Colonic mucosa (tissue), 4 donors: Measurements from ENCODE around the gene GAS6. TPM values are rescaled to one million over a fixed set of nuclear protein-coding genes. Genes with fewer than 3 reads are reported as not detected.
A peak's percentile ranks its signal among the peaks of the same experiment; 100 is the strongest.

Experiments used
- DNase-seq: peaks from one replicate; pipeline ENCODE4 v3.0.0-alpha.2; 2020
- H3K27ac ChIP-seq: fragments of 200-600 bp; one replicate; pipeline ENCODE4 v1.8.0; 2021
- H3K27me3 ChIP-seq: fragments of 200-600 bp; one replicate; pipeline ENCODE4 v1.8.0; 2021
- H3K36me3 ChIP-seq: fragments of 200-600 bp; one replicate; pipeline ENCODE4 v1.8.0; 2021
- H3K4me1 ChIP-seq: fragments of 200-600 bp; one replicate; pipeline ENCODE4 v1.8.0; 2021; ENCODE audit warnings: mild to moderate bottlenecking
- H3K4me3 ChIP-seq: fragments of 200-600 bp; one replicate; pipeline ENCODE4 v1.8.0; 2021
- H3K9ac ChIP-seq, 2 donors: one replicate each; pipeline ENCODE4 v1.7.0; 2013; ENCODE audit warnings: control low read depth in 2 of 2, low read depth in 2 of 2, low read length in 2 of 2
- H3K9me3 ChIP-seq: fragments of 200-600 bp; one replicate; pipeline ENCODE4 v1.8.0; 2021
- CTCF ChIP-seq: fragments of 200-600 bp; IDR thresholded peaks from one replicate; pipeline ENCODE4 v1.8.0; 2022; ENCODE audit warnings: antibody characterized with exemption, mild to moderate bottlenecking
- intact Hi-C: fragments of 100-400 bp; cut with DNase I; formaldehyde crosslinking; loops from one replicate; pipeline ENCODE4 v1.14.1; 2022
- total RNA-seq, 2 donors: library from RNA; stranded (reverse); fragmentation: NEBNext Ultra II Directional in 1 of 2; extraction: Animal tissue kit (Norgen Biotek cat#: 25700) in 1 of 2; gene quantifications; one replicate each; pipeline ENCODE4 v1.2.1, GENCODE V29; 2021
- donor health status: healthy.
- donor health status: DM: no; HTN: no; CAD: no.
- donor health status: DM: no; HTN: no; CAD: no.

The GAS6 gene
- total RNA-seq, 2 donors from 2014 or later: 118 to 121 TPM

- Histone ChIP-seq H3K9me3 (no peaks in the 10 kb centered on the region), H3K36me3 (no peaks in the 10 kb centered on the region), H3K27me3 (no peaks in the 10 kb centered on the region), H3K4me1 (no peaks in the 10 kb centered on the region), H3K4me3 (no peak overlapping the region), H3K9ac (no peak overlapping the region), H3K27ac (no peak overlapping the region)
- intact Hi-C loops: no loop called here
- no peak for DNase-seq
- TF ChIP-seq CTCF: no peak
Observed at GRCh38 chr13:113902481-113902880, 38.6 kb upstream of the GAS6 start.

GRCh38 chr13:113901642-113902041 lies 37.8 kb upstream of the GAS6 start:
- Histone ChIP-seq H3K27ac (no peak overlapping the region), H3K9ac (no peak overlapping the region), H3K9me3 (no peaks in the 10 kb centered on the region), H3K4me1 (no peaks in the 10 kb centered on the region), H3K27me3 (no peaks in the 10 kb centered on the region), H3K36me3 (no peaks in the 10 kb centered on the region), H3K4me3 (no peak overlapping the region)
- DNase-seq: peak; percentile 10
- intact Hi-C loops: no loop called here
- no peak for TF ChIP-seq CTCF

GRCh38 chr13:113901231-113901630 lies 37.4 kb upstream of the GAS6 start:
- peak; percentile 10 for DNase-seq
- Histone ChIP-seq H3K27ac (no peak overlapping the region), H3K27me3 (no peaks in the 10 kb centered on the region), H3K4me3 (no peak overlapping the region), H3K4me1 (no peaks in the 10 kb centered on the region), H3K9me3 (no peaks in the 10 kb centered on the region), H3K36me3 (no peaks in the 10 kb centered on the region), H3K9ac (no peak overlapping the region)
- intact Hi-C loops: no loop called here
- TF ChIP-seq CTCF: no peak

- Histone ChIP-seq H3K9ac (no peak overlapping the region), H3K9me3 (no peaks in the 10 kb centered on the region), H3K4me3 (no peak overlapping the region), H3K36me3 (no peaks in the 10 kb centered on the region), H3K27me3 (no peaks in the 10 kb centered on the region), H3K4me1 (no peaks in the 10 kb centered on the region), H3K27ac (no peak overlapping the region)
- no peak for TF ChIP-seq CTCF
- no peak for DNase-seq
- intact Hi-C loops: no loop called here
Observed at GRCh38 chr13:113900646-113901045, 36.8 kb upstream of the GAS6 start.

- Histone ChIP-seq H3K9me3 (no peaks in the 10 kb centered on the region), H3K4me3 (no peak overlapping the region), H3K4me1 (no peaks in the 10 kb centered on the region), H3K9ac (no peak overlapping the region), H3K27me3 (no peaks in the 10 kb centered on the region), H3K27ac (no peak overlapping the region), H3K36me3 (no peaks in the 10 kb centered on the region)
- intact Hi-C loops: no loop called here
- no peak for TF ChIP-seq CTCF
- no peak for DNase-seq
Observed at GRCh38 chr13:113898391-113898790, 34.5 kb upstream of the GAS6 start.

GRCh38 chr13:113897966-113898365 lies 34.1 kb upstream of the GAS6 start:
- no peak for TF ChIP-seq CTCF
- no peak overlapping the region for H3K9ac ChIP-seq

More at GRCh38 chr13:113897966-113898365, 34.1 kb upstream of the GAS6 start:
- peak; percentile 6 for DNase-seq
- Histone ChIP-seq H3K27ac (no peak overlapping the region), H3K4me1 (no peaks in the 10 kb centered on the region), H3K27me3 (no peaks in the 10 kb centered on the region), H3K4me3 (no peak overlapping the region), H3K9me3 (no peaks in the 10 kb centered on the region), H3K36me3 (no peaks in the 10 kb centered on the region)
- intact Hi-C loops: no loop called here
